Measurements from ENCODE around the gene COG3.

COG3 gene

GRCh38 chr13:45496942-45497341 is 32.2 kb downstream of the COG3 start:
- TF ChIP-seq CTCF (IDR thresholded peaks at IDR 0.05): no peak

- TF ChIP-seq CTCF (IDR thresholded peaks at IDR 0.05): no peak
Observed at GRCh38 chr13:45500492-45501174, 35.9 kb downstream of the COG3 start.

- TF ChIP-seq CTCF (IDR thresholded peaks at IDR 0.05): no peak
Observed at GRCh38 chr13:45501175-45501526, 36.4 kb downstream of the COG3 start.

- TF ChIP-seq CTCF (IDR thresholded peaks at IDR 0.05): no peak
Observed at GRCh38 chr13:45503658-45504057, 38.9 kb downstream of the COG3 start.

- TF ChIP-seq CTCF (IDR thresholded peaks at IDR 0.05): no peak
Observed at GRCh38 chr13:45506811-45507210, 42.1 kb downstream of the COG3 start.

- no peak for TF ChIP-seq CTCF (IDR thresholded peaks at IDR 0.05)
Observed at GRCh38 chr13:45508776-45509175, 44.0 kb downstream of the COG3 start.

- no peak for TF ChIP-seq CTCF (IDR thresholded peaks at IDR 0.05)
Observed at GRCh38 chr13:45510672-45511071, 45.9 kb downstream of the COG3 start.

Measured in LNCAP (cell line).